ENCODE measurements around the gene MYMX.

DNA sequence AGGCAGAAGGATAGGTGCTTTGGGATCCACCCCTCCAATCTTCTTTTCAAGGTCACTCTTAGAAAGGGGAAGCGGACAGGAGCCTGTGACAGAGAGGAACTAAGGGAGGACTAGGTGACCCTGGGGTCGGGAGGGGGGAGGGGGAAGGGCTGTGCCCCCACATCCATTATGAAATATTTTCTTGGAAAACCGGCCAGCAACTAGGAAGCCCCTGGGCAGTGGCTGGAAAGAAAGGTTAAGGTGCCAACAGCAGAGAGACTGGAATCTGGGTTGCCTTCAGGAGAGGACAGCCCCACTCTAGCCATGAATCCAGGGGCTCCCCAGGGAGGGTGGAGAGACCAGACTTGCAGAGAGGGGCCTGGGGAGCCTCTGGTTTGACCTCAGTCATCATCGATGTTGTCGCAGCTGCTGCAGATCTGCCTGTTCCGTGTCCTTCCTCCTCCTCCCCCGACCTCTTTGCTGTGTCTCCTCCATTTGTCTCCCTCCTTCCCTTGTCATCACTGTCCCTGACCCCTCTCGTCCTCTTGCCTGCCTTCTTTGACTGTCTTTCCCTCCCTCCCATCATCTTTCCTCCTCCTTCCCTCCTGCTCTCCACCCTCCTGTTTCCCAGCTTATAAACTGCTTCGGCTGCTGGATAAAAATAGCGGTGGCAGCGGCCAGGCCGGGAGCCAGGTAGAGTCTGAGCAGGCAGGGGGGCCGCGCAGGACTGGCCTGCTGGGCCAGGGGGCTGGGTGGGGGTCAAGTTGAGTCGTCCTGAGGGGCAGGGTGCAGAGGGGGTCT, 9.8 kb downstream of the MYMX start:
- TF ChIP-seq, protein P1, sequence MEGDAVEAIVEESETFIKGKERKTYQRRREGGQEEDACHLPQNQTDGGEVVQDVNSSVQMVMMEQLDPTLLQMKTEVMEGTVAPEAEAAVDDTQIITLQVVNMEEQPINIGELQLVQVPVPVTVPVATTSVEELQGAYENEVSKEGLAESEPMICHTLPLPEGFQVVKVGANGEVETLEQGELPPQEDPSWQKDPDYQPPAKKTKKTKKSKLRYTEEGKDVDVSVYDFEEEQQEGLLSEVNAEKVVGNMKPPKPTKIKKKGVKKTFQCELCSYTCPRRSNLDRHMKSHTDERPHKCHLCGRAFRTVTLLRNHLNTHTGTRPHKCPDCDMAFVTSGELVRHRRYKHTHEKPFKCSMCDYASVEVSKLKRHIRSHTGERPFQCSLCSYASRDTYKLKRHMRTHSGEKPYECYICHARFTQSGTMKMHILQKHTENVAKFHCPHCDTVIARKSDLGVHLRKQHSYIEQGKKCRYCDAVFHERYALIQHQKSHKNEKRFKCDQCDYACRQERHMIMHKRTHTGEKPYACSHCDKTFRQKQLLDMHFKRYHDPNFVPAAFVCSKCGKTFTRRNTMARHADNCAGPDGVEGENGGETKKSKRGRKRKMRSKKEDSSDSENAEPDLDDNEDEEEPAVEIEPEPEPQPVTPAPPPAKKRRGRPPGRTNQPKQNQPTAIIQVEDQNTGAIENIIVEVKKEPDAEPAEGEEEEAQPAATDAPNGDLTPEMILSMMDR (IDR thresholded peaks at IDR 0.05): no peak
- TF ChIP-seq POLR2A (IDR thresholded peaks at IDR 0.05) (no peak), EP300 (IDR thresholded peaks at IDR 0.05) (no peak)

All from tibial nerve (tissue), 4 donors.